Endothelial cell of umbilical vein (primary cell): ENCODE results near the gene OTOS. TPM values are rescaled to one million over a fixed set of nuclear protein-coding genes. Genes with fewer than 3 reads are reported as not detected.

ENCODE experiments used
- BruUV-seq: library from RNA; stranded (reverse); fragments of 400-500 nt; replicated peaks from 2 replicates; lab custom pipeline; 2021; lab: Mats Ljungman, UMichigan
- CTCF ChIA-PET: fragments of 300-600, 350-600 bp; sonication (Branson Sonifier 250); formaldehyde crosslinking; loops from one replicate; lab custom pipeline; 2021; ENCODE audit warnings: antibody characterized with exemption, inconsistent platforms; lab: Charles Lee
- POLR2A ChIA-PET: fragments of 300-600, 350-600 bp; sonication (Branson Sonifier 250); formaldehyde crosslinking; loops from one replicate; lab custom pipeline; 2021; ENCODE audit warnings: antibody characterized with exemption, inconsistent platforms; lab: Charles Lee
- DNase-seq: peaks from one replicate; pipeline ENCODE4 v3.0.0-alpha.2; 2011; ENCODE audit warnings: low read depth, low spot score
- FAIRE-seq: peaks from 2 replicates; lab custom pipeline; 2011; peaks lifted over from hg19 to GRCh38; lab: Jason Lieb, UNC
- H2AFZ ChIP-seq: 2 replicates; pipeline ENCODE4 v1.6.0; 2012; ENCODE audit warnings: low read depth, low read length, control low read depth, inconsistent platforms
- H3K27ac ChIP-seq: 2 replicates; pipeline ENCODE4 v1.5.1; 2011; ENCODE audit warnings: low read depth, mild to moderate bottlenecking, control low read depth, low read length, moderate library complexity; ENCODE audit not compliant: insufficient read depth
- H3K27me3 ChIP-seq, 2 experiments: 2 replicates each; pipeline versions ENCODE4 v1.6.0 to v1.6.1; 2011; ENCODE audit warnings: low read length in 2 of 2, mixed read lengths in 1 of 2; ENCODE audit not compliant: control insufficient read depth in 2 of 2, insufficient read depth in 2 of 2
- H3K36me3 ChIP-seq, 2 experiments: 2 replicates in 1 of 2; 3 replicates in 1 of 2; pipeline ENCODE4 v1.5.1; 2011; ENCODE audit warnings: low read length in 2 of 2, mild to moderate bottlenecking in 1 of 2, moderate library complexity in 1 of 2; ENCODE audit not compliant: control insufficient read depth in 2 of 2, insufficient read depth in 2 of 2; ENCODE audit errors: extremely low read depth in 1 of 2
- H3K4me1 ChIP-seq: 3 replicates; pipeline ENCODE4 v1.5.1; 2011; ENCODE audit warnings: mild to moderate bottlenecking, low read length; ENCODE audit not compliant: control insufficient read depth, insufficient read depth; ENCODE audit errors: extremely low read depth
- H3K4me2 ChIP-seq: 2 replicates; pipeline ENCODE4 v1.6.1; 2011; ENCODE audit warnings: low read length, control low read depth, mixed read lengths; ENCODE audit not compliant: insufficient read depth
- H3K4me3 ChIP-seq, 3 experiments: fragments of 200-600 bp in 1 of 3; sonication (generic), shearing (Covaris generic) in 1 of 3; replicated peaks in 1 of 3; 2 replicates each; pipeline ENCODE4 v1.5.1; 2011 to 2016; ENCODE audit warnings: control low read depth in 3 of 3, low read length in 3 of 3, mild to moderate bottlenecking in 2 of 3, inconsistent platforms in 1 of 3, low read depth in 1 of 3, moderate library complexity in 1 of 3; ENCODE audit not compliant: insufficient read depth in 1 of 3
- H3K79me2 ChIP-seq: 2 replicates; pipeline ENCODE4 v1.6.0; 2012; ENCODE audit warnings: low read length, inconsistent platforms; ENCODE audit not compliant: control insufficient read depth, insufficient read depth
- H3K9ac ChIP-seq: replicated peaks from 2 replicates; pipeline ENCODE3; 2011; ENCODE audit warnings: low read length, control low read depth; ENCODE audit not compliant: insufficient read depth; ENCODE audit errors: extremely low read depth
- H3K9me1 ChIP-seq: replicated peaks from 3 replicates; pipeline ENCODE4 v1.6.0; 2011; ENCODE audit warnings: mild to moderate bottlenecking, low read length; ENCODE audit not compliant: control insufficient read depth, insufficient read depth; ENCODE audit errors: extremely low read depth
- H3K9me3 ChIP-seq: replicated peaks from 2 replicates; pipeline ENCODE4 v1.5.1; 2012; ENCODE audit warnings: low read length, inconsistent platforms; ENCODE audit not compliant: control insufficient read depth, insufficient read depth
- H4K20me1 ChIP-seq: replicated peaks from 2 replicates; pipeline ENCODE3; 2011; ENCODE audit warnings: mild to moderate bottlenecking, low read length; ENCODE audit not compliant: control insufficient read depth, insufficient read depth; ENCODE audit errors: extremely low read depth
- EZH2 ChIP-seq: IDR thresholded peaks from 2 replicates; pipeline ENCODE4 v1.6.1; 2012; ENCODE audit warnings: borderline replicate concordance, low read depth, mild to moderate bottlenecking, moderate library complexity, low read length, inconsistent platforms; ENCODE audit not compliant: severe bottlenecking
- FOS ChIP-seq: IDR thresholded peaks from 2 replicates; pipeline ENCODE4 v1.6.1; 2011; ENCODE audit warnings: mild to moderate bottlenecking, low read length, moderate library complexity, borderline replicate concordance; ENCODE audit not compliant: insufficient read depth
- GATA2 ChIP-seq: IDR thresholded peaks from 2 replicates; pipeline ENCODE4 v1.7.0; 2011; ENCODE audit warnings: low read depth, mild to moderate bottlenecking, moderate library complexity, mixed read lengths, low read length; ENCODE audit not compliant: insufficient read length, insufficient read depth
- JUN ChIP-seq: IDR thresholded peaks from 2 replicates; pipeline ENCODE4 v1.6.1; 2011; ENCODE audit warnings: borderline replicate concordance, low read depth; ENCODE audit not compliant: insufficient read length, insufficient read depth
- MYC ChIP-seq: IDR thresholded peaks from one replicate; pipeline ENCODE4 v1.6.1; 2011; ENCODE audit warnings: mild to moderate bottlenecking, low read depth, low read length
- POLR2A ChIP-seq: IDR thresholded peaks from 2 replicates; pipeline ENCODE4 v1.6.1; 2012; ENCODE audit warnings: low read depth, mild to moderate bottlenecking, control low read depth, low read length
- POLR2AphosphoS5 ChIP-seq: IDR thresholded peaks from 2 replicates; pipeline ENCODE4 v1.6.1; 2012; ENCODE audit warnings: low read depth, mild to moderate bottlenecking, control low read depth, low read length, moderate library complexity; ENCODE audit not compliant: insufficient read depth
- dilution Hi-C: fragments of 300-500 bp; cut with MboI; formaldehyde crosslinking; loops from one replicate; pipeline ENCODE4 v1.15.0; 2019; ENCODE audit warnings: low sequenced_read_pairs; ENCODE audit not compliant: extremely low pct_ligation_motif_present
- intact Hi-C: fragments of 100-400 bp; cut with micrococcal nuclease; formaldehyde crosslinking; loops from one replicate; pipeline ENCODE4 v1.10.0; 2022
- polyA plus RNA-seq, 4 experiments: library from polyadenylated mRNA; depleted of rRNA in 3 of 4; stranded (reverse) in 3 of 4; unstranded in 1 of 4; fragments of >200 nt; gene quantifications; 2 replicates each; pipeline versions ENCODE4 v1.2.1 to v1.2.3, GENCODE V29; 2011 to 2012; ENCODE audit warnings: missing spikeins in 1 of 4
- total RNA-seq: library from RNA; stranded (reverse); gene quantifications from 2 replicates; pipeline ENCODE4 v1.2.3, GENCODE V29; 2021
- TF ChIP-seq, protein P1 (sequence below): IDR thresholded peaks from 2 replicates; pipeline ENCODE4 v1.6.1; 2011; ENCODE audit not compliant: insufficient read depth, insufficient read length
- TF ChIP-seq, protein P2 (sequence below), 2 donors: IDR thresholded peaks; 1 replicate in 1 of 2; 2 replicates in 1 of 2; pipeline ENCODE4 v1.5.1; 2011; ENCODE audit warnings: low read length in 2 of 2, mild to moderate bottlenecking in 2 of 2, moderate library complexity in 2 of 2, control low read depth in 1 of 2, inconsistent platforms in 1 of 2, low read depth in 1 of 2; ENCODE audit not compliant: insufficient read depth in 1 of 2; ENCODE audit errors: extremely low read depth in 1 of 2

Gene OTOS
- total and polyA plus RNA-seq, 2 donors (not counting 3 experiments of a cell fraction or from before 2014, with no cell fraction given), result not detected

DNA sequence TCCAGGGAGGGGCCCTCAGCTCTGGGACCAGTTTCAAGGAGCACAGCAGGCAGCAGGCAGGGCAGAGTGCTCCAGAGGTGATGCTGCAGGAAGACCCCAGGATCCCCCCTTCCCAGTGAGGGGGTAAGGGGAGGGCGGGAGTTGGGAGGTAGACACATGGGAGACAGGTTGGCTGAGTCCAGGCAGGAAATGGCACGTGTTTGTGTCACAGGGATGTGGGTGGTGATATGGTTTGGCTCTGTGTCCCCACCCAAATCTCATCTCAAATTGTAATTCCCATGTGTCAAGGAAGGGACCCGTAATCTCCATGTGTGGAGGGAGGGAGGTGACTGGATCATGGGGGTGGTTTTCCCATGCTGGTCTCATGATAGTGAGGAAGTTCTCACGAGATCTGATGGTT is 25.2 kb upstream of the OTOS start:
- no peaks in the 10 kb centered on the region for H3K79me2 ChIP-seq
- no peaks in the 10 kb centered on the region for H3K4me1 ChIP-seq
- H3K36me3 ChIP-seq, result no peaks in the 10 kb centered on the region
- H3K9me3 ChIP-seq, result no peaks in the 10 kb centered on the region
- FAIRE-seq, result no peak
- no peak overlapping the region for H3K9ac ChIP-seq
- no TSS peak for BruUV-seq
- H3K27ac ChIP-seq, result no peak overlapping the region
- no peak for DNase-seq
- no peaks in the 10 kb centered on the region for H3K27me3 ChIP-seq
- dilution Hi-C loops (no loop called here), intact Hi-C loops (no loop called here)
- no peak overlapping the region for H2AFZ ChIP-seq
- CTCF ChIA-PET, result no interaction called here
- H3K4me3 ChIP-seq, result no peak overlapping the region
- H3K9me1 ChIP-seq, result no peaks in the 10 kb centered on the region
- no peaks in the 10 kb centered on the region for H4K20me1 ChIP-seq
- POLR2A ChIA-PET, result no interaction called here
- H3K4me2 ChIP-seq, result no peak overlapping the region
- TF ChIP-seq, protein P1, sequence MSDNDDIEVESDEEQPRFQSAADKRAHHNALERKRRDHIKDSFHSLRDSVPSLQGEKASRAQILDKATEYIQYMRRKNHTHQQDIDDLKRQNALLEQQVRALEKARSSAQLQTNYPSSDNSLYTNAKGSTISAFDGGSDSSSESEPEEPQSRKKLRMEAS, result no peak
- TF ChIP-seq EZH2 (no peak), POLR2A (no peak), POLR2AphosphoS5 (no peak), FOS (no peak), JUN (no peak), GATA2 (no peak), MYC (no peak)
- TF ChIP-seq, protein P2, sequence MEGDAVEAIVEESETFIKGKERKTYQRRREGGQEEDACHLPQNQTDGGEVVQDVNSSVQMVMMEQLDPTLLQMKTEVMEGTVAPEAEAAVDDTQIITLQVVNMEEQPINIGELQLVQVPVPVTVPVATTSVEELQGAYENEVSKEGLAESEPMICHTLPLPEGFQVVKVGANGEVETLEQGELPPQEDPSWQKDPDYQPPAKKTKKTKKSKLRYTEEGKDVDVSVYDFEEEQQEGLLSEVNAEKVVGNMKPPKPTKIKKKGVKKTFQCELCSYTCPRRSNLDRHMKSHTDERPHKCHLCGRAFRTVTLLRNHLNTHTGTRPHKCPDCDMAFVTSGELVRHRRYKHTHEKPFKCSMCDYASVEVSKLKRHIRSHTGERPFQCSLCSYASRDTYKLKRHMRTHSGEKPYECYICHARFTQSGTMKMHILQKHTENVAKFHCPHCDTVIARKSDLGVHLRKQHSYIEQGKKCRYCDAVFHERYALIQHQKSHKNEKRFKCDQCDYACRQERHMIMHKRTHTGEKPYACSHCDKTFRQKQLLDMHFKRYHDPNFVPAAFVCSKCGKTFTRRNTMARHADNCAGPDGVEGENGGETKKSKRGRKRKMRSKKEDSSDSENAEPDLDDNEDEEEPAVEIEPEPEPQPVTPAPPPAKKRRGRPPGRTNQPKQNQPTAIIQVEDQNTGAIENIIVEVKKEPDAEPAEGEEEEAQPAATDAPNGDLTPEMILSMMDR (IDR thresholded peaks at IDR 0.05; ENCODE audit: extremely low read depth in 1 of 2, insufficient read depth in 1 of 2, low read depth in 1 of 2, low read length in 2 of 2), result no peak
